SHP77 (cell line): Measurements from ENCODE around the gene HSPB6.
"Not testable (repeated sequence)": the region's sequence is repeated elsewhere in the genome, so short reads cannot be mapped to it uniquely, and the experiment has no call there.

ENCODE experiments used
- DNase-seq, 2 experiments: peaks; one replicate each; lab custom pipeline; 2025; lab: John Stamatoyannopoulos, UW

HSPB6 gene

DNA sequence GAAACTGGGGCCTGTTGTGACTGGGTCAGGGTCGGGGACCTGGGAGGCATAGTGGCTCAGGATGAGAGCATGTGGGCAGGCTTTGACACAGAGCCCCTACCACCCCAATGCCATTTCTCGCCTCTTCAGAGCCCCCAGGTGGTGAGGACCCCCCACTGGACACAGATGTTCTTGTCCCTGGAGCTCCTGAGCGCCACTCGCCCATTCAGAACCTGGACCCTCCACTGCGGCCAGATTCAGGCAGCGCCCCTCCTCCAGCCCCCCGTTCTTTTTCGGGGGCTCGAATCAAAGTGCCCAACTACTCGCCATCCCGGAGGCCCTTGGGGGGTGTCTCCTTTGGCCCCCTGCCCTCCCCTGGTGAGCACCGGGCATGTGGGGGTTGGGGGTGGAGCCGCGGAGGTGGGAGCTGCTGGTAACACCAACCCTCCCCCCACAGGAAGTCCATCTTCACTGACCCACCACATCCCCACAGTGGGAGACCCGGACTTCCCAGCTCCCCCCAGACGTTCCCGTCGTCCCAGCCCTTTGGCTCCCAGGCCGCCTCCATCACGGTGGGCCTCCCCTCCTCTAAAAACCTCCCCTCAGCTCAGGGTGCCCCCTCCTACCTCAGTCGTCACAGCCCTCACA lies 24.9 kb downstream of the HSPB6 start:
- DNase-seq, result no peak

DNA sequence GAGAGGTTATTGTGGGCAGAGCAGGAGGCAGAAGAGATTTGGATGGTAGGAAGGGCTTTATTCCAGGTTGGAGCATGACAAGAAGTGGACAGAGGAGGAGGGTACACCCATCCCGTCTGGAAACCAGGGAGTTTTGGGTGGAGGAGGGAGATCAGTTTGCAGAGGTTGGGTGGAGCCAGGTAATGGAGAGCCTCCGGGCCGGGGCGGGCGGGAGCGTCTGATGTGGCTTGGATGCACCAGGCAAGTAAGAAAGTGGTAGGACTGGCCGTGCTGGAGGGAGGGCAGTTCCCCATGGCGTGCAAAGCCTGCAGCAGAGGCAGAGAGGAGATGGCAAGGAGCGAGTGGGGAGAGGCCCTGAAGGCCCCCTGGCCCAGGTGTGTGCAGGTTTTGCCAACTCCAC lies 25.5 kb downstream of the HSPB6 start:
- DNase-seq, result no peak

DNA sequence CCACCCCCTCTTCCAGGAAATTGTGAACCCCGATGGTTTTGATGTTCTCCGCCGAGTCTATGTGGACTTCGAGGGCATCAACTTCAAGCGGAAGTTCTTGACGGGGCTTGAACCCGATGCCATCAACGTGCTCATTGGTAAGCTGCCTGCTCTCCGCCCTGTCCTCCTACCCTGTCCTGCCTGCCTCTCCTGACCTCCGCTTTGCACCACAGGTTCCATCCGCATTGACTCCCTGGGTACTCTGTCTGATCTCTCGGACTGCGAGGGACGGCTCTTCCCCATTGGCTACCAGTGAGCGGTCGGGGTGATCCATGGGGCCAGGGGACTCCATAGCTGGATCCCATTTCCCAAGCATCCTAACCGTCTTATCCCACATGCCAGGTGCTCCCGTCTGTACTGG lies 26.5 kb downstream of the HSPB6 start:
- DNase-seq, result no peak

DNA sequence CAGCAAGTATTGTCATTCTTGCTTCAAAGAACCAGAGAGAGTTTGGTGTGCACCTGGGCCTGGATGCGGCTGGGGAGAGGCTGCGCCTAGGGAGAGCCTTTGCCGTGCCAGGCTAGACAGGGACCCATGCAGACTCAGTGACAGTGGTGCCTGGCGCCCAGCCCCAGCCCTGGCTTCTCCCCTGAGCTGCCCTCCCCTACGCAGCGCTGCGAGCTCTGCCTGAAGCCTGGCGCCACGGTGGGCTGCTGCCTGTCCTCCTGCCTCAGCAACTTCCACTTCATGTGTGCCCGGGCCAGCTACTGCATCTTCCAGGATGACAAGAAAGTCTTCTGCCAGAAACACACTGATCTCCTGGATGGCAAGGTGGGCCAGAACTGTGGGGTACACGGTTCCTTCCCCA lies 27.1 kb downstream of the HSPB6 start:
- DNase-seq, result no peak

DNA sequence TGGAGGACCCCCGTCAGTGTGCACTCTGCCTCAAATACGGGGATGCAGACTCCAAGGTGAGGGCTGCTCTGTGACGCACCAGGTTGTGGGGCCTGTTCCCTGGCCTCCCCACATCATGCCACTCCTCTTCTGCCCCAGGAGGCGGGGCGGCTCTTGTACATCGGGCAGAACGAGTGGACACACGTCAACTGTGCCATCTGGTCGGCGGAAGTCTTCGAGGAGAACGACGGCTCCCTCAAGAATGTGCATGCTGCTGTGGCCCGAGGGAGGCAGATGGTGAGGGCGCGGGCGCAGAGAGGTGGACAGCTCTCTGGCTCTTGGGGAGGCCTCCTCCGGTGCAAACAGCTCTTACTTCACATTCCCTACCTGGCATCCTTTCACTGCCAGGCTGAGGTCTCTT lies 27.8 kb downstream of the HSPB6 start:
- no peak for DNase-seq

DNA sequence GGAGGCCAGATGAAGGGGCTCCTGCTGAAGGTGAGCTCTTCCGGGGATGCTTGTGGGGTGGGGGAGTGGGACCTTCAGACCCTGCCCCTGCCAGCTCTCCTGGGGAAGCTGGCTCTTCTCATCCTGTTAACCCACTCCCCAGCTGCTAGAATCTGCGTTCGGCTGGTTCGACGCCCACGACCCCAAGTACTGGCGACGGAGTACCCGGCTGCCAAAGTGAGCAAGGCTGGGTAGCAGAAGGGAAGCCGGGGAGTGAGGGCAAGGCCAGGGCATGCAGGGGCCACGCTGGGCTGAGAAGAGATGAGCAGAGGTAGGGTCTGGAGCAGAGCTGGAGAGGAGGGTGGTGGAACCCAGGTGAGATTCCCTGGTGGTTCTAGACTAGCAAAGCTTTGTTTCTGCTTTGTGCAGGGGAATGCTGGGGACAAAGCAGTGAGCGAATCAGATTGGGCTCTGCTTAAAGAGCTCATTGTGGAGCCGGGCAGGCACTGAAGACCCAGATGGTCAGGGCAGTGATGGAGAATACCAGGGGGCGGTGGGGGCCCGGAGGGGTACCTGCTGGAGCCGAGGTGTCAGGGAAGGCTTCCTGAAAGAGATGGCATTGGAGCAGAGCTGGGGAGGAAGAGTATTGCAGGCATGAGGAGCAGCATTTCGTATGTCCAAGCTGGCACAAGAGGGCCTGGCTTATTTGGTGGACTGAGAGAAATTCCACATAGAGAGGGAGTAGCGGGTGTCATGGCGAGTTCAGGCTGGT lies 28.7 kb downstream of the HSPB6 start:
- no peak for DNase-seq

DNA sequence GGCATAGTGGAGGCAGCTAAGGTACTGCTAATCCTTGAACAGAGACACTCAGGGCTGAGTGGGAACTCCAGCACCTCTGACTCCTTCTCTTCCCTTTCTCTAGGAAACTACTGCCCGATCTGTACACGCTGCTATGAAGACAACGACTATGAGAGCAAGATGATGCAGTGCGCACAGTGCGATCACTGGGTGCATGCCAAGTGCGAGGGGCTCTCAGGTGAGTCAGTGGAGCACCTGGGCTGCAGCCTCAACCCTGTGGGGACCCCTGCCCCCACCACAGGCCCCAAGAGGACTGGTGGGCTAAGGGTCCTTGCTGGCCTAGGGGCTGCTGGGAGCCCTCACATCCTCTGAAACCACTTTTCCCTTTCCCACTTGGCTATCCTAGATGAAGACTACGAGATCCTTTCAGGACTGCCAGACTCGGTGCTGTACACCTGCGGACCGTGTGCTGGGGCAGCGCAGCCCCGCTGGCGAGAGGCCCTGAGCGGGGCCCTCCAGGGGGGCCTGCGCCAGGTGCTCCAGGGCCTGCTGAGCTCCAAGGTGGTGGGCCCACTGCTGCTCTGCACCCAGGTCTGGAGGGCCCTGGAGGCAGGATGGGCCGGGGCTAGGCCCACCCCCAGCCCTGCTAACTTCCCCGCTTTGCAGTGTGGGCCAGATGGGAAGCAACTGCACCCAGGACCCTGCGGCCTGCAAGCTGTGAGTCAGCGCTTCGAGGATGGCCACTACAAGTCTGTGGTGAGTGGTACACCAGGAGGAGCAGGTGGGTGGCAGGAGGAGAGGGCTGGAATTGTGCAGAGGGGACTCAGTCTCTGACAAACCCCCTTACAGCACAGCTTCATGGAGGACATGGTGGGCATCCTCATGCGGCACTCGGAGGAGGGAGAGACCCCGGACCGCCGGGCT lies 29.5 kb downstream of the HSPB6 start:
- no peak for DNase-seq

DNA sequence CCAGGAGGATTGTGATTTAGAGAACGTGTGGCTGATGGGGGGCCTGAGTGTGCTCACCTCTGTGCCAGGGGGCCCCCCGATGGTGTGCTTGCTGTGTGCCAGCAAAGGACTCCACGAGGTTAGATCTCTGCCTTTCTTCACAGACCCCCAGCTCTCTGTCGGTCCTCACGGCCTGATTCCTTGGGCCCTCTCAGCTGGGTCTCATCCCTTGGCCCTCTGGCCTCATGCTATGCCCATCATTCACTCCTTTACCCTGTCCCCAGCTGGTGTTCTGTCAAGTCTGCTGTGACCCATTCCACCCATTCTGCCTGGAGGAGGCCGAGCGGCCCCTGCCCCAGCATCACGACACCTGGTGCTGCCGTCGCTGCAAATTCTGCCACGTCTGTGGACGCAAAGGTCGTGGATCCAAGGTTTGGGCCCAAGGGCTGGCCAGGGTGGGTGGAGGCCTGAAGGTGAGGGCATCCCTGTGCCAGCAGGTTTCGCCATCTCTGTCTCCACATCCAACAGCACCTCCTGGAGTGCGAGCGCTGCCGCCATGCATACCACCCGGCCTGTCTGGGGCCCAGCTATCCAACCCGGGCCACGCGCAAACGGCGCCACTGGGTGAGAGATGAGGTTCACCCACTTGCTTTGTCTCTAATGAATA lies 31.5 kb downstream of the HSPB6 start:
- DNase-seq, result no peak

DNA sequence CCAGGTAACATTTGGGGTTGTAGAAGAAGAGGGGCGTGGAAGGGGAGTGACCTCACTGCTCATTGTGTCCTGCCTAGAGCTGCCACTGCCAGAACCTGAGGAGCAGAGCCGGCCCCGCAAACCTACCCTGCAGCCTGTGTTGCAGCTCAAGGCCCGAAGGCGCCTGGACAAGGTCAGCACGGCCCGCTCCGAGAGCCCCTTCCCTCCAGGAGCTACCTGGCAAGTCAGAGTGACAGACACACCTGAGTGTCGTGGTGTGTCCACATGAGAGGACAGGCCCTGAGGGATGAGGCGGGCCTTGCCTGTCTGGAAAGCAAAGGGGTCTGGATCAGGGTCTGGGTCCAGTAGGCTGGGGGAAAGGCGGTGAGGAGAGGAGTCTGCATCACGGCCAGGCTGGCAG lies 32.3 kb downstream of the HSPB6 start:
- no peak for DNase-seq

DNA sequence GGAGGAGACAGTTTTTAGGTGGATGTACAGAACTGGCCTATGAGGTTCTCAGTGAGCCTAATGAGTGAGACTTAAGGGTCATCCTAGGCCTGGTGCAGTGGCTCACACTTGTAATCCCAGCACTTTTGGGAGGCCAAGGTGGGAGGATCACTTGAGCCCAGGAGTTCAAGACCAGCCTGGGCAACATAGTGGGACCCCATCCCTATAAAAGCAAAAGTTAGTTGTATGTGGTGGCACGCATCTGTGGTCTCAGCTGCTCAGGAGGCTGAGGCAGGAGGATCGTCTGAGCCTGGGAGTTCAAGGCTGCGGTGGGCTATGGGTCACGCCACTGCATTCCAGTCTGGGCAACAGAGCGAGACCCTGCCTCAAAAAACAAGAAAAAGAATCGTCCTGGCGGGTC lies 32.7 kb downstream of the HSPB6 start:
- not testable (repeated sequence) for DNase-seq

DNA sequence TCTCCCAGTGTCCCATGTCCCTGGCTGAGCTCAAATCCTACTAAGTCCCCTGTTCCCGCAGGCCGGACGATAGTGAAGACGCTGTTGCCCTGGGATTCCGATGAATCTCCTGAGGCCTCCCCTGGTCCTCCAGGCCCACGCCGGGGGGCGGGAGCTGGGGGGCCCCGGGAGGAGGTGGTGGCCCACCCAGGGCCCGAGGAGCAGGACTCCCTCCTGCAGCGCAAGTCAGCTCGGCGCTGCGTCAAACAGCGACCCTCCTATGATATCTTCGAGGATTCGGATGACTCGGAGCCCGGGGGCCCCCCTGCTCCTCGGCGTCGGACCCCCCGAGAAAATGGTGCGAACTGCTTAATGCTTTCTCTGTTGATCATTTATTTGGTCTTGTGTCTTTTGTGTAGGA lies 33.2 kb downstream of the HSPB6 start:
- no peak for DNase-seq

DNA sequence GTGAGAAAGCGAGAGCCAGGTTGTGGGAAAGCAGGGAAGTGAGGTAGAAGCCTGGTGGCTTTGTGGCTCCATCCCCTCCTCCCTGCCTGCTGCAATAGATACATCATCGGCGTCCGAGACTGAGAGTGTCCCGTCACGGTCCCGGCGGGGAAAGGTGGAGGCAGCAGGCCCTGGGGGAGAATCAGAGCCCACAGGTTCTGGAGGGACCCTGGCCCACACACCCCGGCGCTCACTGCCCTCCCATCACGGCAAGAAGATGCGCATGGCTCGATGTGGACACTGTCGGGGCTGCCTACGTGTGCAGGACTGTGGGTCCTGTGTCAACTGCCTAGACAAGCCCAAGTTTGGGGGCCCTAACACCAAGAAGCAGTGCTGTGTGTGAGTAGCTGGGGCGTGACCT lies 33.9 kb downstream of the HSPB6 start:
- DNase-seq, result no peak

DNA sequence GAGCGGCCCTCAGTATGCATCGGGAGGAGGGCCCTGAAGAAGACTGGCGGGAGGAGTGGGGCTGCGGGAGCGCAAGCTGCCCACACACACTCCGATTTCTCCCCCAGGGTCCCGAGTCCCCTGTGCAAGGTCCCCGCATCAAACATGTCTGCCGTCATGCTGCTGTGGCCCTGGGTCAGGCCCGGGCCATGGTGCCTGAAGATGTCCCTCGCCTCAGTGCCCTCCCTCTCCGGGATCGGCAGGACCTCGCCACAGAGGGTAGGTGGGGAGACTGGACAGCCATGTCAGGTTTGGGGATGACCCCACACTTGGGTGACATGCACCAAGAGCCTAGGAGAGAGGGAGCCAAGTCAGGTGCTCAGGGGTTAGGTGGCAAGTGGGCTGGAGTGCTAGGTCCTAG lies 34.4 kb downstream of the HSPB6 start:
- DNase-seq, result no peak

DNA sequence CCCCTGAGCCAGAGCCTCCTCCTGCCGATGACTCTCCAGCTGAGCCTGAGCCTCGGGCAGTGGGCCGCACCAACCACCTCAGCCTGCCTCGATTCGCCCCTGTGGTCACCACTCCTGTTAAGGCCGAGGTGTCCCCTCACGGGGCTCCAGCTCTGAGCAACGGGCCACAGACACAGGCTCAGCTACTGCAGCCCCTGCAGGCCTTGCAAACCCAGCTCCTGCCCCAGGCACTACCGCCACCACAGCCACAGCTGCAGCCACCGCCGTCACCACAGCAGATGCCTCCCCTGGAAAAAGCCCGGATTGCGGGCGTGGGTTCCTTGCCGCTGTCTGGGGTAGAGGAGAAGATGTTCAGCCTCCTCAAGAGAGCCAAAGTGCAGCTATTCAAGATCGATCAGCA lies 35.5 kb downstream of the HSPB6 start:
- no peak for DNase-seq

DNA sequence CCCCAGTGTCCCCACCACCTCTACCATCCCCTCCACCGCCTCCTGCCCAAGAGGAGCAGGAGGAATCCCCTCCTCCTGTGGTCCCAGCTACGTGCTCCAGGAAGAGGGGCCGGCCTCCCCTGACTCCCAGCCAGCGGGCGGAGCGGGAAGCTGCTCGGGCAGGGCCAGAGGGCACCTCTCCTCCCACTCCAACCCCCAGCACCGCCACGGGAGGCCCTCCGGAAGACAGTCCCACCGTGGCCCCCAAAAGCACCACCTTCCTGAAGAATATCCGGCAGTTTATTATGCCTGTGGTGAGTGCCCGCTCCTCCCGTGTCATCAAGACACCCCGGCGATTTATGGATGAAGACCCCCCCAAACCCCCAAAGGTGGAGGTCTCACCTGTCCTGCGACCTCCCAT lies 36.2 kb downstream of the HSPB6 start:
- DNase-seq, result no peak

DNA sequence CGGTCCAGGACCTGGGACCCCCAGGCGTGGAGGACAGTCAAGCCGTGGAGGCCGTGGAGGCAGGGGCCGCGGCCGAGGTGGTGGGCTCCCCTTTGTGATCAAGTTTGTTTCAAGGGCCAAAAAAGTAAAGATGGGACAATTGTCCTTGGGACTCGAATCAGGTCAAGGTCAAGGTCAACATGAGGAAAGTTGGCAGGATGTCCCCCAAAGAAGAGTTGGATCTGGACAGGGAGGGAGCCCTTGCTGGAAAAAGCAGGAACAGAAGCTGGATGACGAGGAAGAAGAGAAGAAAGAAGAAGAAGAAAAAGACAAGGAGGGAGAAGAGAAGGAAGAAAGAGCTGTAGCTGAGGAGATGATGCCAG lies 36.7 kb downstream of the HSPB6 start:
- DNase-seq, result no peak

DNA sequence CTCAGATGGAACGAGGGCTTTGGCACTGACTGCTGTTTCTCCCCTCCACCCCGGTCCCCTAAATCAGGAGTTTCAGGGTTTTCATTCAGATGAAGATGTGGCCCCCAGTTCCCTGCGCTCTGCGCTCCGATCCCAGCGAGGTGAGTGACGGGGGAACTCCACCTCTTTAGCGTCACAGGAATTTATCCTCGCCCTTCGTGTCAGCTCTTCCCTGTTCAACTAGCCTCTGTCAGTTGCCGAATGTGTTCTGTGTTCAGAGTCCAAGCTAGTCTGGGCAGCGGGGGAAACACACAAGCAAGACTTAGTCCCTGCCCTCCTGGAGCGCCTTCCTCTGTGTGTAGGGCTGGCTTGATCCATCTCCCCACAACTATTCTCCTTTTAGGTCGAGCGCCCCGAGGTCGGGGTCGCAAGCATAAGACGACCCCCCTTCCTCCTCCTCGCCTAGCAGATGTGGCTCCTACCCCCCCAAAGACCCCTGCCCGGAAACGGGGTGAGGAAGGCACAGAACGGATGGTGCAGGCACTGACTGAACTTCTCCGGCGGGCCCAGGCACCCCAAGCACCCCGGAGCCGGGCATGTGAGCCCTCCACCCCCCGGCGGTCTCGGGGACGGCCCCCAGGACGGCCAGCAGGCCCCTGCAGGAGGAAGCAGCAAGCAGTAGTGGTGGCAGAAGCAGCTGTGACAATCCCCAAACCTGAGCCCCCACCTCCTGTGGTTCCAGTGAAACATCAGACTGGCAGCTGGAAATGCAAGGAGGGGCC lies 37.2 kb downstream of the HSPB6 start:
- no peak for DNase-seq

DNA sequence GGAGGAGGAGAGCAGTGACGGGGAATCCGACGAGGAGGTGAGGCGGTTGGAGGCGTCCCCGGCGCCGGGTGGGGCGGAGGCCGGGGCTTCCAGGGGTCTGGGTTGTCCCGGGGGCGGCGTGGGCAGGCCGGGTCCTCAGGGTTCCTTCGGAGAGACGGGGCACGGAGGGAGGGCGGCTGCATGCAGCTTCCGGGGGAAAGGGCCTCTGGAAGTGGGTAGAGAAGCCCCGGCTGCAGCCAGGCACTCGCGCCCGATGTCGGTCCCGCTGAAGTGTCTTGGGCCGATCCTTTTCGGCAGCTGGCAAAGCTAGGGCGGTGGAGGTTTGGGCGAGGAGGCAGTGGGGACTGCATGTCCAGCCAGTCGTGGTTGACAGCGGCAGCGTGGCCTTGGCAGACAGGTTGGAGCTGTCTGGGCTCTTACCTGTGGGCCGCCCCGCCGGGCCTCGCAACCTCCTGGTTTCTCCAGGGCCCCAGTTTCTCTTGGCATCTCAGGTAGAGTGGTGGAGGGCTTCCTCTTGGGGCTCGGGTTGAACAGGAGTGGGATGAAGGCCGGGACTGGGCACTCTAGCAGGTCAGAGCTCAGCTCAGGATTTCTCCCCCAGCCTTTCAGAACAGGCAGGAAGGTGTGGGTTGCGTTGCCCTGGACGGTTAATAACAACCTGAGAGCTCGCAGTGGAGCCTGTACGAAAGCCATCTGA lies 38.3 kb downstream of the HSPB6 start:
- no peak for DNase-seq

DNA sequence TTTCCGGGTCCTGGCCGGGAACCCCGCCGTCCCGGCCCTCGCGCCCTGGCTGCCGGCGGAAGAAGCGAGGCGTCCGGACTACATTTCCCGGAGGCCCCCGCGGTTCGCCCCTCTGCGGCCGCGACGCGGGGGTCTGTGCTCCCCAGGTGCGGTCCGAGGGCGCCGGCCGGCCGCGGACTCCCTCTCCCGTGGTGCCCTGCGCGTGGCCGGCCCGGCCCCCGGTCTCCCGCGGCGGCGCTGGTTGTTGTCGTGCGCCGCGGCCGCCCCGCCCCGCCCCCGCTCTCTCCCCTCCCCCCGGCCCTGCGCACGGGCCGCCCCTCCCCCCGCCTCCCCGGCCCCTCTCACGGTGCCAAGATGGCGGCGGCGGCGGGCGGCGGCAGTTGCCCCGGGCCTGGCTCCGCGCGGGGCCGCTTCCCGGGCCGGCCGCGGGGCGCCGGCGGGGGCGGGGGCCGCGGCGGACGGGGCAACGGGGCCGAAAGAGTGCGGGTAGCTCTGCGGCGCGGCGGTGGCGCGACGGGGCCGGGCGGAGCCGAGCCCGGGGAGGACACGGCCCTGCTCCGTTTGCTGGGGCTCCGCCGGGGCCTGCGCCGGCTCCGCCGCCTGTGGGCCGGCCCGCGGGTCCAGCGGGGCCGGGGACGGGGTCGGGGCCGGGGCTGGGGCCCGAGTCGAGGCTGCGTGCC lies 39.0 kb downstream of the HSPB6 start, which contains the start of gene KMT2B:
KMT2B (plus strand) TSS at position 339 of the 680 bp plus-strand sequence; CDS start at position 355, 16 bp downstream.
- peak; percentile 93 to 95 for DNase-seq
